Activated CD8-positive, alpha-beta T cell treated with anti-CD3 and anti-CD28 coated beads for 36 hours (primary cell): ENCODE measurements around the gene PDIA5. TPM values are rescaled to one million over a fixed set of nuclear protein-coding genes. Genes with fewer than 3 reads are reported as not detected.

Source experiments
- ATAC-seq: fragments of 200-7000 bp; cut with Tn5 transposase; one replicate; pipeline ENCODE4 v1.10.0; 2021; ENCODE audit warnings: mild to moderate bottlenecking, moderate library complexity
- CTCF ChIA-PET: fragments of 350-600 bp; sonication (Branson Sonifier 250); formaldehyde crosslinking; loops from one replicate; lab custom pipeline; 2021; ENCODE audit warnings: antibody characterized with exemption; lab: Charles Lee
- POLR2A ChIA-PET: fragments of 350-600 bp; sonication (Branson Sonifier 250); formaldehyde crosslinking; loops from one replicate; lab custom pipeline; 2021; ENCODE audit warnings: antibody characterized with exemption; lab: Charles Lee
- DNase-seq: peaks from one replicate; pipeline ENCODE4 v3.0.0-alpha.2; 2020
- H3K27ac Mint-ChIP-seq: one replicate; pipeline ENCODE4 v1.8.0; 2021; ENCODE audit warnings: mild to moderate bottlenecking, mixed read lengths
- H3K27me3 Mint-ChIP-seq: one replicate; pipeline ENCODE4 v1.8.0; 2021; ENCODE audit warnings: mixed read lengths
- H3K36me3 Mint-ChIP-seq: one replicate; pipeline ENCODE4 v1.8.0; 2021; ENCODE audit warnings: low read depth, mixed read lengths
- H3K4me1 Mint-ChIP-seq: one replicate; pipeline ENCODE4 v1.8.0; 2021; ENCODE audit warnings: low read depth, mixed read lengths
- H3K4me3 Mint-ChIP-seq: one replicate; pipeline ENCODE4 v1.8.0; 2021; ENCODE audit warnings: mild to moderate bottlenecking, moderate library complexity, mixed read lengths
- H3K9me3 Mint-ChIP-seq: one replicate; pipeline ENCODE4 v1.8.0; 2021; ENCODE audit warnings: mixed read lengths
- intact Hi-C: fragments of 100-400 bp; cut with micrococcal nuclease; formaldehyde crosslinking; loops from one replicate; pipeline ENCODE4 v1.10.0; 2022
- total RNA-seq, 2 experiments: library from RNA; stranded (reverse); gene quantifications; one replicate each; pipeline ENCODE4 v1.2.3, GENCODE V29; 2021
- TF ChIP-seq, protein P1 (sequence below): fragments of 200-600 bp; IDR thresholded peaks from one replicate; pipeline ENCODE4 v1.8.0; 2022; ENCODE audit warnings: antibody characterized with exemption, mild to moderate bottlenecking

Gene PDIA5
- total RNA-seq, 2 experiments from 2014 or later, result 17.9 to 19.0 TPM

GRCh38 chr3:123054109-123054778, 12.6 kb upstream of the PDIA5 start:
- intact Hi-C loops, result no loop called here
- TF ChIP-seq, protein P1, sequence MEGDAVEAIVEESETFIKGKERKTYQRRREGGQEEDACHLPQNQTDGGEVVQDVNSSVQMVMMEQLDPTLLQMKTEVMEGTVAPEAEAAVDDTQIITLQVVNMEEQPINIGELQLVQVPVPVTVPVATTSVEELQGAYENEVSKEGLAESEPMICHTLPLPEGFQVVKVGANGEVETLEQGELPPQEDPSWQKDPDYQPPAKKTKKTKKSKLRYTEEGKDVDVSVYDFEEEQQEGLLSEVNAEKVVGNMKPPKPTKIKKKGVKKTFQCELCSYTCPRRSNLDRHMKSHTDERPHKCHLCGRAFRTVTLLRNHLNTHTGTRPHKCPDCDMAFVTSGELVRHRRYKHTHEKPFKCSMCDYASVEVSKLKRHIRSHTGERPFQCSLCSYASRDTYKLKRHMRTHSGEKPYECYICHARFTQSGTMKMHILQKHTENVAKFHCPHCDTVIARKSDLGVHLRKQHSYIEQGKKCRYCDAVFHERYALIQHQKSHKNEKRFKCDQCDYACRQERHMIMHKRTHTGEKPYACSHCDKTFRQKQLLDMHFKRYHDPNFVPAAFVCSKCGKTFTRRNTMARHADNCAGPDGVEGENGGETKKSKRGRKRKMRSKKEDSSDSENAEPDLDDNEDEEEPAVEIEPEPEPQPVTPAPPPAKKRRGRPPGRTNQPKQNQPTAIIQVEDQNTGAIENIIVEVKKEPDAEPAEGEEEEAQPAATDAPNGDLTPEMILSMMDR, result no peak
- no peak for DNase-seq
- no peak for ATAC-seq
- POLR2A ChIA-PET, result no interaction called here
- Mint-ChIP-seq H3K4me1 (no peaks in the 10 kb centered on the region), H3K27me3 (no peaks in the 10 kb centered on the region), H3K9me3 (no peaks in the 10 kb centered on the region), H3K27ac (no peak overlapping the region), H3K36me3 (no peaks in the 10 kb centered on the region), H3K4me3 (no peak overlapping the region)
- CTCF ChIA-PET, result no interaction called here

GRCh38 chr3:123054931-123055330, 11.9 kb upstream of the PDIA5 start:
- Mint-ChIP-seq H3K4me3 (no peak overlapping the region), H3K9me3 (no peaks in the 10 kb centered on the region), H3K27me3 (no peaks in the 10 kb centered on the region), H3K36me3 (no peaks in the 10 kb centered on the region), H3K4me1 (no peaks in the 10 kb centered on the region), H3K27ac (no peak overlapping the region)
- DNase-seq, result no peak
- TF ChIP-seq, protein P1, result no peak
- no peak for ATAC-seq
- ChIA-PET POLR2A (no interaction called here), CTCF (no interaction called here)
- intact Hi-C loops, result no loop called here

GRCh38 chr3:123055352-123055751, 11.5 kb upstream of the PDIA5 start:
- H3K4me1 Mint-ChIP-seq, result no peaks in the 10 kb centered on the region
- H3K9me3 Mint-ChIP-seq, result no peaks in the 10 kb centered on the region
- ATAC-seq (no peak), DNase-seq (no peak)
- no peaks in the 10 kb centered on the region for H3K36me3 Mint-ChIP-seq
- no peaks in the 10 kb centered on the region for H3K27me3 Mint-ChIP-seq
- TF ChIP-seq, protein P1, result no peak
- ChIA-PET POLR2A (no interaction called here), CTCF (no interaction called here)
- H3K4me3 Mint-ChIP-seq, result no peak overlapping the region
- H3K27ac Mint-ChIP-seq, result no peak overlapping the region
- intact Hi-C loops, result no loop called here

DNA sequence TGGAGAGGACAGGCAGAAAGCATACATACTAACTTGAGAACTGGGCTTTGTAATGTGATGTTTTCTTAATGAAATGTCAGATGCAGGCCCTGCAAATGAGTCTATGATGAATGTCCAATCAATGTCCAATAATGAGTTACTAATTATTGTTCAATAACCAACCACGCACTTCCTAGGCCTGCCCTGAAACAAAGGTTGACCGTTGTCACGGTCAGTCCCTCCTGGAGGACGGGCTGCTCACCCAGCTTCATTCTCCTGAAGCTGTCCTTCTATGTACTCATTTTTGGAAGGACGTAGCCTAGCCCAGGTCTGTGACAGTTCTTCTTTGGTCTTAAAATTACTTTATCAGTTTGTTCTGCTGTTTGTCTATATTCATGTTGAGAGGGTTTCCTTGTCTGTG, 8.3 kb upstream of the PDIA5 start:
- H3K9me3 Mint-ChIP-seq, result no peaks in the 10 kb centered on the region
- POLR2A ChIA-PET, result interaction anchor here (1.7 kb wide), 1 partner anchor 9 kb away, joined by 6 read pairs; no protein-coding TSS in a partner anchor
- CTCF ChIA-PET, result no interaction called here
- DNase-seq (no peak), ATAC-seq (no peak)
- no peaks in the 10 kb centered on the region for H3K36me3 Mint-ChIP-seq
- no peak overlapping the region for H3K27ac Mint-ChIP-seq
- H3K4me3 Mint-ChIP-seq, result no peak overlapping the region
- peaks cover 3% of the 10 kb centered on the region for H3K27me3 Mint-ChIP-seq
- intact Hi-C loops, result no loop called here
- H3K4me1 Mint-ChIP-seq, result no peaks in the 10 kb centered on the region
- TF ChIP-seq, protein P1, result no peak

DNA sequence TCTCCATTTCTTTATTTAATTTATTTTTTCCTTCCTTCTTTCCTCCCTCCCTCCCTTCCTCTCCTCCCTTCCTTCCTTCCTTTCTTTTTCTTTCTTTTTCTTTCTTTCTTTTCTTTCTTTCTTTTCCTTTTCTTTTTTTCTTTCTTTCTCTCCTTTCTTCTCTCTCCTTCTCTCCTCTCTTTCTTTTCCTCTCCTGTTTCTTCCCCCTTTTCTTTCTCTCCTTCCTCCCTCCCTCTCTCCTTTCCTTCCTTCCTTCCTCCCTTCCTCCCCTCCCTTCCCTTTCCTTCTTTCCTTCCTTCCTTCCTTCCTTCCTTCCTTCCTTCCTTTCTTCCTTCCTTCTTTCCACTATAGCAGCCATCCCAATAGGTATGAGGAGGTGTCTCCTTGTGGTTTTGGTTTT, 6.8 kb upstream of the PDIA5 start:
- TF ChIP-seq, protein P1, result no peak
- Mint-ChIP-seq H3K27ac (no peak overlapping the region), H3K9me3 (no peaks in the 10 kb centered on the region), H3K4me1 (peaks cover 7% of the 10 kb centered on the region), H3K27me3 (peaks cover 3% of the 10 kb centered on the region), H3K36me3 (no peaks in the 10 kb centered on the region), H3K4me3 (no peak overlapping the region)
- POLR2A ChIA-PET, result no interaction called here
- DNase-seq, result no peak
- intact Hi-C loops, result no loop called here
- ATAC-seq, result no peak
- CTCF ChIA-PET, result no interaction called here
